Bladder microvascular endothelial cell (primary cell): ENCODE measurements around the gene TMCO4. TPM values are rescaled to one million over a fixed set of nuclear protein-coding genes. Genes with fewer than 3 reads are reported as not detected.

ENCODE experiments used
- total RNA-seq: library from RNA; depleted of rRNA; stranded (reverse); fragments of >200 nt; gene quantifications from 2 replicates; pipeline ENCODE4 v1.2.3, GENCODE V29; 2014

Gene TMCO4
- 7.0 and 10.8 TPM in 2 replicates for total RNA-seq

GRCh38 chr1:19799230-19800075 is at the start of gene TMCO4:
TSS of gene TMCO4 (minus strand) at chr1:19799916. CDS start at chr1:19780758, 19,158 bp downstream.

DNA sequence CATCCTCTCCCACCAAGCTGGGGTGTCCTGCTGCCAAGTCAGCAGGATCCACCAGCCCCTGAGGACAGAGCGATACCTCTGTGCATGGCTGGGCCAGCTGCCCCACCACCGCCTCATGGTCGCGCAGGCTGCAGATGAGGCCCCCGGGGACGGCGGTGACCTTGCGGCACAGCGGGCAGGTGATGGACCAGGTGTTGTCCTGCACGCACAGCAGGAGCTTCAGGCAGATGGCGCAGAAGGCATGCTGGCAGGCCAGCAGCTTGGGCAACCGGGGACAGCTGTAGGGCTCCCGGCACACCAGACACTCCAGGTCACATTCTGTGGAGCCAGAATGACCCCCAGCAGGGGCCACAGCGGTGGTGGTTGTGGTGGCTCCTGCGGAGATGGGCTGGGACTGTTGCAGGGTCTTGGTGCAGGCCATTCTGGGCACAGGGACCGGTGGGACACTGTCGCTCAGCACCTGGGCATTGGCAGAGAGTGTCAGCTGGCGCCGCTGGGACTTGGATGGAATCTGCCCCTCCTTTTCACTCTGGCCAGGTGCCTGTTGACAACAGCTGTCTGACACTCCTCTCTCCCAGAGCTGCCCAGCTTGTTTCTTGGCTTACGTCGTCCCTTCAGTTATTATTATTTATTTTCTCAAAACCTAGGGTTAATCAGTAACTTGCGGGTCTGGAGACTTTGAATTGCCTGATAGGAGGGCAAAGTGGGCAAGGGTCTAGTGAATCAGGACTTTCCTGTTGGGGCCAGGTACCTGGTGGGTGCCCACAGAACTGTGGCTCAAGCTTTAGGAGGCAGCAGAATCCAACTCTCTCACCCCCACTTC is 15.2 kb upstream of the TMCO4 start, which contains the start of gene RNF186:
TSS of gene RNF186 (minus strand) at position 603 of the 823 bp plus-strand sequence. CDS start at position 421, 182 bp downstream.

GRCh38 chr1:19664453-19665185 is 135.1 kb downstream of the TMCO4 start, which contains the start of gene HTR6:
TSS of gene HTR6 (plus strand) at chr1:19664875. CDS start at chr1:19665754, 879 bp downstream.

GRCh38 chr1:19643602-19644394 is 155.9 kb downstream of the TMCO4 start, which contains the start of gene NBL1:
TSS of gene NBL1 (plus strand) at chr1:19644311. CDS start at chr1:19655031, 10,720 bp downstream.

Other genes with a start within 250 kb of the TMCO4 start
- 50.2 and 178 TPM in 2 replicates for gene NBL1, start 155.6 kb downstream of the TMCO4 start, total RNA-seq
- gene HTR6, start 135.0 kb downstream of the TMCO4 start, total RNA-seq, result not detected in 2 replicates
- gene RNF186, start 15.4 kb upstream of the TMCO4 start, total RNA-seq, result not detected in 2 replicates
- 1.8 and 8.9 TPM in 2 replicates for gene OTUD3, start 82.5 kb upstream of the TMCO4 start, total RNA-seq
- not detected in 2 replicates for gene PLA2G2E, start 123.7 kb upstream of the TMCO4 start, total RNA-seq
- gene PLA2G2A, start 179.7 kb upstream of the TMCO4 start, total RNA-seq, result not detected in 2 replicates